HG03354 (cell line): ENCODE results near the gene AMBRA1.
"Not testable (repeated sequence)": the region's sequence is repeated elsewhere in the genome, so short reads cannot be mapped to it uniquely, and the experiment has no call there.

ENCODE experiments used
- ATAC-seq: cut with Tn5 transposase; IDR thresholded peaks from one replicate; pipeline ENCODE4 v1.9.1; 2021; ENCODE audit warnings: mild to moderate bottlenecking; ENCODE audit not compliant: unreplicated experiment, poor library complexity, severe bottlenecking

The AMBRA1 gene

DNA sequence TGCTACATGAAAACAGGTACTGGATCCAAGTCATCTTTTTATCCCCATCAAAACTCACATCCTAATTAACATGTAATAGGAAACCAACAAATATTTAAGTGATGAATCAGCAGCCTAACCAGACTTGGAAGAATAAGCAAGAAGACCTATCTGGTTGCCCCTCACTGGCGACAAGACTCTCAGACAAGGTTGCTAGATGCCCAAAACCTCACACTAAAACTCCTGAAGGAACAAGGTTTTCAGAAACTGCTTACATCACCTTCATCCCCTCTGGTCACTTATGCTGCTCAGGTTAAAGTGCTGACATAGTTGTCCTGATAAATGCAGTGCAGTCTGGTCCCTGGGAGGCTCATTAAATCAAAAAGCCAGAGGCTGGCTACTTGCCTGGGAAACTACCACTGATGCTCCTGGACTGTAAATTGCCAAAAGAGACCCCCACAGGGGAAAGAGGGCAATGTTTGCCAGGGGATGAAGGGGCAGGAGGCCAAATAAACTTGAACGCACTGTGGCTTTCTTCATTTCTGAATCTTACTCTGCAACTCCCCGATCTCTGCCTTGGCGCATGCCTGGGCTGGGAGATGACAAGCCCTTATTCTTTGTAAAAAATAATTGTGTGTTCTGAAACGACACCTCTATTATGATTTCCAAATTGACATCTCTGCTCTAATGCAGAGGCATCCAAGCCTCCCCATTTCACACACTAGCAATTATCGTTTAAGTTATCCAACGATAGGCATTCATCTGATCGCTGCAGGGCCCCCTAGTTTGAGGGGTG, 72.7 kb downstream of the AMBRA1 start:
- ATAC-seq = no peak

DNA sequence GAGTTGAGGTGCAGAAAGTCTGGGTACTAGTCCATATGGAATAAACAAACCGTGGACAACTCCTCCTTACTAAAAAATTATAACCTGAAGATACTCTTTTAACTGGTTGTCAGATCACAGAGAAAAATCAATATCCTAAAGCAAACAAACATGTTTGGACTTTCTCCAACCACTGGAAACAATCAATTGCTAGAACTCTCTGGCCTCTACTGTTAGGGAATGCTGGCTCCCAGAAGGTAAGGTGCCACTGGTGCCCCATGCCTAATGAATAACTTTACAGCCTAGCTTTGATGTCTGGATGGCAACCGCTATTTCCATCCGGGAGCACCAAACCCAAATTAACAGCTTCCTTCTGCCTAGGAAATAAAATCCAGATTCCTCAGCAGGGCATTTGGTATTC, 74.5 kb downstream of the AMBRA1 start:
- ATAC-seq = no peak

GRCh38 chr11:46518928-46519327, 74.9 kb downstream of the AMBRA1 start:
- ATAC-seq = not testable (repeated sequence)

GRCh38 chr11:46514370-46514769, 79.5 kb downstream of the AMBRA1 start:
- no peak for ATAC-seq

DNA sequence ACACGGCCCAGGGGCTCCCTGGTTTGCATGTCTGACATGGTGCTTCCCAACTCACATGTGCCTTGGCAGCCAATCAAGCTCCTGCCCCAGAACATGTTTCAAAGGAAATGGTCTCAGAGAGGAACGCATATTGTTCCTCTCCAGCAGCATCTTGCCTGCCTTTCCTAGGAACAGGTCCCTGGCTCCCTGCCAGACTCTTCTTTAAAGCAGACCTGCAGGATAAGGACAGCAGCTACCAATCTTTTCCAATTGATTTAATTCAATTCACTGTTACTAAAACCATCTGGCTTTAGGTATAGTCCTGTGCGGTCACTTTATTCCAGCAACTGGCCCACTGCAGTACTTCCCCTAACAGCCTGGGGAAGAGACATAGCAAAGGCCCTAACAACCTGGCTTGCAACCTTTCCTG, 79.9 kb downstream of the AMBRA1 start:
- no peak for ATAC-seq

DNA sequence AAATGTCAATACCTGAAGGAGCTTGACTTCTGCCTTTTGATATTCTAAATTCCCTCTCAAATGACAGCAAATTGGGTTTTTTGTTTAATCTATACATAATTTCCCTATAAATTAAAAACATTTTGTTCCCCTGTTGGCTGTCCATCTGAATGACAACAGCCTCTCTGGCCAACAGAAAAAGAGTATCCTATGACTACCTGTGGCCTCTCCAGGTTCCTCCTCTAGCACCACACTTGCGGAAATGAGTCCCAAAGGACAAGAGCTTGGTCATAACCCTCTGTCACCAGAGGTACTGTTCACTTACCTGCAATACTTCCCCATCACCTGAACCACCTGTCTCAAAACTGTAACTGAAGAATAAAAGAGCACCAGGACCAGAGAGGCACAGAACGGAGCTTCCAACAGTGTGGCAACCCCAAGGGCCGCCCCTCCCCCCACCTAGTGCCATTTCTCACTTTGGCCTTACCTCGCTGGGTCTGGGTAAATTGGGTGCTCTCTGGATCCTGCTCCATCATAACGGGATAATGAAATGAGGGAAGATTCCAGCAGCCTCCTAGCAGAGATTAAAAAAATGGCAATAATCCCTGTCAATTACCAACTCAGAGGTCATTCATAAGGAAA, 81.5 kb downstream of the AMBRA1 start:
- no peak for ATAC-seq

GRCh38 chr11:46511342-46511741, 82.5 kb downstream of the AMBRA1 start:
- no peak for ATAC-seq

- no peak for ATAC-seq
Measured at GRCh38 chr11:46508360-46508759, 85.5 kb downstream of the AMBRA1 start.

- ATAC-seq = no peak
Measured at GRCh38 chr11:46506483-46506791, 87.4 kb downstream of the AMBRA1 start.

DNA sequence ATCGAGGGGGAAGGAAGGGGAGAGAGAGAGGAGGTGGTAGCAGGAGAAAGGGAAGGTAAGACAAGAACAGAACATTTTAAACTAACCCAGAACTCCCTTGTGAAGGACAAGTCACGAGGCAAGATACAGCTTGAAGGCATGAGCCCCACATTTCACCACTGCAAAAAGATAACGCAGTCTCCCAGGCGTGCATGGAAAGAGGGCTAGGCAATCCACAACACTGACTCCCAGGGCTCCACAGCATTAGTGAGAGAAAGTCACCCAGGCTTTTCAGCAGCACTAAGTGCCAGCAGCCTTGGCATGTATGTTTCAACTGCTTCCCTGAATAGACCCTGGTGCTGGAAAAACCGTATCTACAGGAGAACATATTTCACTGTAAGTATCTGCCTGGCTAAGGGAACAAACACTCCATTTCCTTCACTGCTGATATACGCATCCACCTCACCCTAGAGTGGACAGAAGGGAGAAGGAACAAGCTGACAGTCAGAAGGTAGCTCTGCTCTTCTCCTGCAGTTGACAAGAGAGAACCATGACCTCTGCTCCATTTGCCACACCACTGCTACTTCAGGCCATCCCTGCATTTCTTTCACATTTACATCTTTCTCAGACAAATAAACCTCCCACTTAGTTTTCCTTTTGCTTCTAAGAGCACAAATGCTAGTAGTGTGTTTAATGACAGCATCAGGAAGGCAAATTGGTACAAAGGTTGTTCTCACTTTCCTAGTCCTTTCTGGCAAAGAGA, 87.9 kb downstream of the AMBRA1 start:
- no peak for ATAC-seq

- ATAC-seq = no peak
Measured at GRCh38 chr11:46504817-46505613, 88.8 kb downstream of the AMBRA1 start.

- ATAC-seq = no peak
Measured at GRCh38 chr11:46499821-46500220, 94.0 kb downstream of the AMBRA1 start.

DNA sequence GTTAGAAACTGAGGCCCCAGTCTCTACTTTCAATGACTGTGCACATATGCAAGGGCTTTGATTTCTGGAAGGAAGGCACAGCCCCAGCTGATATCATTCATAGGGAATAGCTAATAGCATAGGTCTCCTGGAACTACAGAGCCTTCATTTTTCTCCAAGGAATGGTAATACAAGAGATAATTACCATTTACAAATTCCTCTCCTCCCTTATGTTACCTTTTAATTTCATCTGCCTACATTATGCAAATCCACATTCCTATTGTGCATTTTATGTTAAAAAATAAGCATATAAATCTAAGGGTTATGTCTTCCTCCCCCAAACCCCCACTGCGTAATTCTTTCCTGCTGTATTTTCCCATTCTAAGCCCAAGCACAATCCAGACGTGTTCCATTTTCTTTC, 94.9 kb downstream of the AMBRA1 start:
- no peak for ATAC-seq

- ATAC-seq = no peak
Measured at GRCh38 chr11:46498179-46498578, 95.6 kb downstream of the AMBRA1 start.

- no peak for ATAC-seq
Measured at GRCh38 chr11:46497498-46497897, 96.3 kb downstream of the AMBRA1 start.

DNA sequence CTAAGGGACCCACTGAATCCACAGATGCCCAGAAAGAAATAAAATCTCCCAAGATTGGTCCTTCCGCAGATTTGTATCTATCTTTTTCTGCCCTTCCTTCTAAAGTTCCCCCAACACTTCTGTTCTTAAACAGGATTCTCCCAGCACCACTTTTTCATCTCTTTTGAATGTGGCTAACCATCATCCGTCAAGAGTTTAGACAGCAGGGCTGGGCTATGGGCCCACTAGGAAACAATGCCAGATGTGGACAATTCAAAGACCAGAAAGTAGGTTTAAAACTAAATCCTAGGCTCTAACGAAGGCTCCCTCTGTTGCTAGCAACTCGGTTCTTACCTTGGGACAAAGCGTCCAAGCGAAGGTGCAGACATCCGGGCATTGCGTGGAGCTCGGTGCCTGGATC, 100.0 kb downstream of the AMBRA1 start:
- no peak for ATAC-seq

- ATAC-seq = no peak
Measured at GRCh38 chr11:46492532-46492931, 101.3 kb downstream of the AMBRA1 start.

- ATAC-seq = no peak
Measured at GRCh38 chr11:46491661-46492330, 102.0 kb downstream of the AMBRA1 start.

DNA sequence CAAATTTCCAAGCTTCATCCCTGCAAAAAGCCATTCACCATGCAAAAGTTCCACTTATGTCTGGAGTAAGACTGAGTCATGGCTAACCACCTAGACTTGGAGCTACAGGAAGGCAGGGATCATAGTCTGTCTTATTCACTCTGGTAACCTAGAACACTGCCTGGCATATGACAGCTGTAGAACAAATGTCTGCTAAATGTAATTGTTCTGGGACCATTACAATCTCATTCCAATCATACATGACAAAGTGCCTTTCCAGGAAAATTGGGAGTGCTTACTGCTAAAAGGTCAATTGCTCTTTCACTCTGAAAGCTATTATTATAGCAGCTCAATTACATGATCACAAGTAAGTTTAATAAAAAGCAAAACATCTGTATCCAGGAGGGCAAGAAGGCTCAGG, 103.2 kb downstream of the AMBRA1 start:
- no peak for ATAC-seq
